Measurements from ENCODE around the gene OR51E1.

The OR51E1 gene, protein sequence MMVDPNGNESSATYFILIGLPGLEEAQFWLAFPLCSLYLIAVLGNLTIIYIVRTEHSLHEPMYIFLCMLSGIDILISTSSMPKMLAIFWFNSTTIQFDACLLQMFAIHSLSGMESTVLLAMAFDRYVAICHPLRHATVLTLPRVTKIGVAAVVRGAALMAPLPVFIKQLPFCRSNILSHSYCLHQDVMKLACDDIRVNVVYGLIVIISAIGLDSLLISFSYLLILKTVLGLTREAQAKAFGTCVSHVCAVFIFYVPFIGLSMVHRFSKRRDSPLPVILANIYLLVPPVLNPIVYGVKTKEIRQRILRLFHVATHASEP

DNA sequence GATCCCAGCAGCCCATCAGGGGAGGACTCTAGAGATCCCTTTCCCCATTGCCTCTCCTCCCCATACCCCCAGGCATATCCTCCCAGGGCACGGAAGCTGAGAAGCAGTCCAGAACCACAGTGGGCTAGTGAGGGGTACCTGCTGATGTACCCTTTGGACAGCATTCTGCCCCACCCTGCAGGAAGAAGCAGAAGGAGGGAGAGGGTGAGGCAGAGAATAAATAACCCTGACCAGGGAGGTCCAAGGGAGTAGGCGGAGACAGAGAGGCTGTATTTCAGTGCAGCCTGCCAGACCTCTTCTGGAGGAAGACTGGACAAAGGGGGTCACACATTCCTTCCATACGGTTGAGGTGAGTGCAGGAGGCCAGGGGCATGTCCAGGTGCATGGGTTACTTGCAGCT lies at the start of gene OR51E1:
OR51E1 (plus strand) TSS at position 301 of the 400 bp plus-strand sequence. CDS start 8,545 bp downstream, outside the sequence.
- DNase-seq (ENCODE audit: low read depth in 2 of 2) = no peak

DNA sequence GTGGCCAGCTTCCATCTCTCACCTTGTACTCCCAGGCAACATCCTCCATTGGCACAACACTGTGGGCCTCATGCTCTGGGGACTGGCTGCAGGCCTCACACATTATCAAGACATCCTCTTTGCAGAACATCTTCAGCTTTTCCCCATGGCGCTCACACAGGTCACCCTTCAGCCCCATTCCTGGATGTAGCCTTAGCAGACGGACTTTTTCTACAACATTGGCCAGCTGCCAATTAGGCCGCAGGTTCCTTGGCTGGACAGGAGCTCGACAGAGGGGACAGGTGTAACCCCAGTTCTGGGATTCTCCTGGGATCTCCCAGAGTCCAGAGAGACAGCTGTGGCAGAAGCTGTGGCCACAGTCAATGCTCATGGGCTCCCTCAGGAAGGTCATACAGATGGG lies 38.7 kb upstream of the OR51E1 start:
- DNase-seq (ENCODE audit: low read depth in 2 of 2) = no peak

DNA sequence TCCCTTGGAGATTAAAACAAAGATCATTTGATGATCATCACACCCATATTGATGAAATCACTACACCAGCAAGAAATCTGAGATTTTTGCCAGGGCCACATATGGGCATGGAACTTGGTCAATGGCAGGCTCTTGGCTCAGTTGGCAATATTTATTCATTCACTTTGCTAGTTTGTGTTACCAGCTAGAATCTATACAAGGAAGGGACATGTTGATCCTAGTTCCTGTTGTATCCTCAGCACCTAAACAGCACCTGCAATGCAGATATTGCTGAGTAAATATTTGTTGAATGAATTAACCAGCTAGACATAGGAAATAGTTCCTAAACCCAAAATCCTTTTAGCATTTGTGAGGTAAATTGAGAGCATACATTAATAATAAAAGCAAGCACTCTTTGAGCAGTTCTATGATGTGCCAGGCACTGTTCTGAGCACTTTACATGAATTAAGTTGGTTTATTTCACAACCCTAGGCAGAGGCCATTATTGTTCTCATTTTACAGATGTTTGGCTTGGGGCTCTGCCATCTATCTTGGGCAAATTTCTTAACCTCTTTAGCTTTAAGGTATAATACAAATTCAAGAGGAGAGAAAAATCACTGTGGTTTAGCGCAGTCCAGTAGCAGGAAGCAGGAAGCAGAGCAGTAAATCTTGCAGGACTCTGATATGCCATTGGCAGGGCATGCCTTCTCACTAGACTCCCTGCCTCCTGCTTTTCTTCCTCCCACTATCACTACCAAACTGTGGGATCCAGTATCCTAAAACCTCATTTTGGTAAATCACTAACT lies 37.4 kb upstream of the OR51E1 start:
- no peak for DNase-seq (ENCODE audit: low read depth in 2 of 2)

DNA sequence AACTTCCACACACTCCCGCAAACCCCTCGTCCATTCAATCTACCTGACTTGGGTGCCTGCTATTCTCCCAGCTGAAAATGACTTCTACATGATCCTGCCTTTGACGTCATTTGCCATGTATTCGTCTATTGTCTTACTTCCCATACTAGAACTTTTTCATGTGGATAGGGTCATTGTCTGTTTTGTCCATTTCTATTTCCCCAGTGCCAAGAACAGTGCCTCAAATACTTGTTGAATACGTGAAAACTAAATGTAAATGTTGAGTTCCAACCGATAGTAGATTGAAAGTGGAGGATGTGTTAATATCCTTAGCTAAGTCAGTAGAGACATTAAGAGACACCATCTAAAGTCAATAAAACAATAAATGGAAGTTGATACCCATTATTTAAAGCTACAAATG lies 36.7 kb upstream of the OR51E1 start:
- DNase-seq (ENCODE audit: low read depth in 2 of 2) = no peak

DNA sequence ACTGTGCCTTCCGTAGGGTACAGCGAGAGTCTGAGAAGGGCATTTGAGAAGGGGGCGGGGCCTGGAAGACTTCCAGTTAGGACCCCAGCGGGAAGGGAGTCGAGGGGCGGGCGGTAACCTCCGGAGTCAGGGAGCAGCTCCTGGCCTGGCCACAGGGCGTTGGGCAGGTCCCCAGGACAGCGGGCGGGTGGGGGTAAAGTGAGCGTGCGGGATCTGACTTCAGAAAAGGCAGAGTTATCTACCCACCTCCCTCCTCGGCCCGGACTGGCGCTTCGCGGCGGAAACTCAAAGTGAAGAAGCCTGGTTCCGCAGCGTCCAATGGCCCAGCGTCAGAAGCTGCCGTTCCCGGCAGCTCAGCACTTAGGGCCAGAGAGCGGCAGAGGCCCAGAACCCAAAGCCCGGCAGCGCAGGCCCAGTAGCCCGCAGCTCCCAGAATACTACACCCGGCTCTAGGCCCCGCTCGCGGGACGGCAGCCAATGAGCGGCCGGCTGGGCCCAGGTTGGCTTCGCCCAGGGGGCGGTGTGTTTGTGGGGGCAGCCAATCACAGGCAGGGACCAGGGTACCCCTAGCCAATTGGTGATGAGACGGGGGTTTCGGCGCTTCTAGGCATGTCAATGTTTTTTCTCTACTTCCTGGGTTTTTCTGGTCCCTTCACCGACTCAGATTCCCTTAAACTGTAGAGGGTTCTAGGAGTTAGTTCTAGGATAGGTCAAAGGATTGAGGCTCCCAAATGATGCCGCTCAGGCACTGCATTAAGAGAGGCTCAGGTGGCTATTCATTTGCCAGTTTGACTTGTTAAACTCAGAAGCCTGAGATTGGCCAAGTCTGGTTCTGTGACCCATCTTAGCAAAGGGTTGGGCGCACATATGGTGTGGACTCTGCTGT lies 35.8 kb upstream of the OR51E1 start, which contains the start of gene TRIM68:
TRIM68 (minus strand) TSS at position 451 of the 886 bp plus-strand sequence. CDS start 2,727 bp downstream, outside the sequence.
- peak; percentile 92 to 94 for DNase-seq (ENCODE audit: low read depth in 2 of 2)

DNA sequence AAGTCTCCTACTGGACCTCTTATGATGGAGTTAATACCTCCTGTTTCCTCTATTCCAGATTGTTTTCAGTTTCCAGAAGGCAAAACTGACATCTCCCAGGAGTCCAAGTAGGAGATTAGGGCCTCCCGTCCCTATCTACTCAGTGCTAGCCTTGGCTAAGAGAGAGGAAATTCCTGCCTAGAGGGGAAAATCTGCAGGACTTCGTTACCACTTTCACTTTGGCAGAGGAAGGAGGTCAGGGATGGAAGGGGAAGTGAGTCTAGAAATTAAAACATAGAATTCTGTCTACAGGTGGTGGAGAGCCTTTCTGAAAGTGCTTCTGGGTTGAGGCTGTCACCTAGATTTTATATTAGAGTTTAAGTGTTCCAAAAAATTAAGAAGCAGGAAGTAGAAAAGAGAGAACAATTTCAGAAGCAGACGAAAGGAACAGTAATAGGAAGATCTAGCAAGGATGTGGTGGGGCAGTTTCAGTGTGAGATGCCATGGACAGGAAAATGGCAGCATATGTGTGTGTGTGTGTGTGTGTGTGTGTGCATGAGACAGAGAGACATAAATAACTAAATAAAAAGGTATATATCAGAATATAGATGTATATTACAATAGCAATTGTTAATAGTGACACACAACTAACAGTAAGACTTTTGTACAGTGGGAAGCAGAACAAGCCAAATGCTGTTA lies 33.4 kb upstream of the OR51E1 start:
- DNase-seq (ENCODE audit: low read depth in 2 of 2) = no peak

DNA sequence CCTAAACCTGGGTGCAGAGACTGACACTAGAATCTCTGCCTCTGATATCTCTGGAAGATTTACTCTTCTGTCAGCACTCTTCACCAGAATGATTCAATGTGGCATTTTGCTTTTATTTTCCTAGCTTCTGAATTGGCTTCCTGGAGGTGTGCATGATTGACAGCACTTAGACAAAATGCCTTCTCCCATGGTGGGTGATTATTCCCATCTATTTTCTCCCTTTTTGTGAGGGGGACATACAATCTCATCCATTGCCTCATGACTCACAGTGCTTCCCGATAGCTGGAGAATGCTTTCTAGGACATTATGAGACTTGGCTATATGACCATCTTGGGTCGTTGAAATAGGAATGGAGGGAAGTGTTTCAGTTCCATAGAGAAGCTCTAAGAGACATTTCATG lies 31.8 kb upstream of the OR51E1 start:
- DNase-seq (ENCODE audit: low read depth in 2 of 2) = no peak

DNA sequence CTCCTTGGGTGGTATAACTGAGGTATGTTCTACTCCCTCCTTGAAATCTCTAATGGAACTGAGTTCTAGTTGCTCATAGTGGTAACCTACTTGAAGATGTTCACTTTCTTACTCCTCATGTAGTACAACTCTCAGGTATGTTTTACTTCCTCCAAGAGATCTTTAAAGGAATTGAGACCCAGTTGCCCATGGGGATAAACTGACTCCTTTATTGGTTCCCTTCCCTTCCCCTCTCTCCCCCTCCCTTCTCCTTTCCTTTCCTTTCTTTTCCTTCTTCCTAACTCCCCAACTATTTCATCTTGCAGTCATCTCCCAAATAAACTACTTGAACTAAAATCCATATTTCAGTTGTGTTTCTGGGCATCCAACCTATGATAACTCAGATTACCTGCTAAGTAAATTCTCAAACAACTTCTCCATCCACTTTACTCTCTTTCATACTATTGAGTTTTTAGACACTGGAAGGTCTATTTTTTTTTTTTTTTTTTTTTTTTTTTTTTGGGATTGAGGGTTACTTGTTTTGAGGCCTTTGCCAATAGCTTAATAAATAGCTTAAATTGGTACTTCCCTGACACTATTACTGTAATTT lies 27.8 kb upstream of the OR51E1 start:
- no peak for DNase-seq (ENCODE audit: low read depth in 2 of 2)

DNA sequence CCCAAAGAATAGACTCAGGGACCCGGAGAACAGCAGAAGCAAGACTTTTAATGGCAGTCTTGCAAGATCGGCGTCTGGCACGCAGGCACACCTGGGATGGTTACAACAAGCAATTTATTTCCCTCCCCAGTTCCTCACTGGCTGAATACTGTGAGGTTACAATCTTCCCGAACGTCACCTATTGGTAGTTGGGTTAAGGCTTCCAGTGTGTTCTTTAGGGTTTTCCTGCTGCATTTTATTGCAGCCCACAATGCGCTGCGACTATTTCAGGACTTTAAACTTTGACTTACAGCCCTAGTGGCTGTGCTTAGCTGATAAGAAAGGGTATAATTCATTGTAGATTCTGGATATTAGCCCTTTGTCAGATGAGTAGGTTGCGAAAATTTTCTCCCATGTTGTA lies 24.3 kb upstream of the OR51E1 start:
- DNase-seq (ENCODE audit: low read depth in 2 of 2) = no peak

DNA sequence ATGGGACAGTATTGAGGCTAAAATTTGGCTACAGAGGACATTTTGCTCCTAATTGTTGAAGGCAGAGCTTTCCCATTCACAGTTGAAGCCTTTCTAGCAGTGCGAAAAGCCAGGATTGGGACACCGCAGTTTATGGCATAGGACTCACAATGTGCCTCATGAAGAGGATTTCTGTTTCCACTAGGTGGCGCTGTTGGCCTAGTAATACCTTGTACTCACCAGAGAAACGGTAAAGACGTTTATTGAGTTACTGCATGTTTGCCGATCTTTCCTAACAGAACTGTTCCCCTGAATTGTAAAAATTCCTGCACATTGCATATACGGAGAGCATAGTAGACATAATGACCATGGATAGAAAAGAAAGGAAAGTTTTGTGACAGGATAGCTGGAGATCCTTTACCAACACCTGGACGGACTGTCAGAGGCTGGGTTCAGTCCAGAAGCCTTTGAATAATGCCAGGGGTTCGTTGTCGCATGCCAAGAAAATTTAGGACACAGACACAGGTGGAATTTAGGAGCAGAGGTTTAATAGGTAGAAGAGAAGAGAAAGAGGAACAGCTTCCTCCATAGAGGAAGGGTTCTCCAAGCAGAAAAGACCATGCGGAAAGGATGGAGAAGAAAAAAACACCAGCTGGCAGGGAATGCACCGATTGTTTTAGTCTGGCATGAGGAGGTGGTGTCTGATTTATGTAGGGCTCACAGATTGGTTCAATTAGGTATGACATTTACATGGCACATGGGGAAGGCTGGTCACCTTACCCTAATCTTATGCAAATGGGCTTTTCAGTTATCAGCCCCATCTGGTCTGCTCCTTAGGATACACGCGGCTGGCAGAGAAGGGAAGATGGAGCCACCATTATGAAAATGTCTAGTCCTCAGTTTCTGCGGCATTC lies 17.3 kb upstream of the OR51E1 start:
- peak; percentile 30 to 32 for DNase-seq (ENCODE audit: low read depth in 2 of 2)

DNA sequence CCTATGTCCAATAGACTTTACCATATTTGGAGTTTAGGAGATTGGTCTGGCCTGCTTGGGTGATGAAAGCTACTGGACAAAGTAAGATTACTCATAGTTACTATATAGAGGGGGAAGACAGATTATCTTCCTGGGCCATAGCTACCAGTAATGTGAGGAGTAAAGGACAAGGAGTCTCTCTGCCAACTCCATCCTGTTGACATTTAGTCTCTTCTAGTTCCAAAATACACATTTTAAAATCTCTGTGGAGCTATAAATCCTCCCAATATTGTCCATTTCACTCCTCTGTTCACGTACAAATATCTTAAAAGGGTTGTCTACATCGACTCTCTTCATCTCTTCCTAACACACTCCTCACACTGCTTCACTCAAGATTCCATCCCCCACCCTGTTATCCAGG lies 7.6 kb upstream of the OR51E1 start:
- DNase-seq (ENCODE audit: low read depth in 2 of 2) = no peak

DNA sequence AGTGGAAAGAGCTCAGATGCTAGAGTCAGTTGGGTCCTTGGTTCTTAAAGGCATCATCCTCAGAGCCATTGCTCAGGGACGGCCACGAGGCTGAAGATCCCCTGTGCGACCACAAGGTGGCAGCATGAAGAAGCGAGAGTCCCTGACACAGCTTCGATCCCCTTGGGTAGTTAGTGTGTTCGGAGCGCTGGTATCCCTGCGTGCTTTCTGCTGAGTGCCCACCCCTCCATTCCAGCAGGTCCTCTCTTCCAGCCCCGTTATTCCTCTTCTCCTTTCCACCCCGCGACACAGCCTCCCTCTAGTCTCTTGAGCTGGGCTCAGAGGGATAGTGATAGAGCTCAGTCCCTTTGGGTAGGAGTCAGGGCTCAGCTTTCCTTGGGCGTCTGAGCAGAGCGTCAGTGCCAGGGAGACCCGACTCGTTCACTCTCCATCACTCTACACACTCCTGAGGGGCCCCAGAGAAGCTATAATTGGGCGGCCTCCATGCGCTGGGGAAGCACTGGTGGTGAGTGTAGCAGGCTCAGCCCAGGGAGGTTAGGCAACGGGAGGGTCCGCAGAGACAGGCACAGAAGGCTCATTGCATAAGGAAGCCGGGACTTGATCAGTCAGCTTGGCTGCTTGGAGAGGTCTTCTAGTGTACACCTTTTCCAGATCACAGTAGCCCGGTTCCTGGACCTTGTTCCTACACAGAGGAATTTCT lies 6.7 kb upstream of the OR51E1 start, which contains the start of gene OR51D1:
OR51D1 (plus strand) TSS at position 516 of the 700 bp plus-strand sequence. CDS start 2,314 bp downstream, outside the sequence.
- DNase-seq (ENCODE audit: low read depth in 2 of 2) = peak; percentile 20 to 26

DNA sequence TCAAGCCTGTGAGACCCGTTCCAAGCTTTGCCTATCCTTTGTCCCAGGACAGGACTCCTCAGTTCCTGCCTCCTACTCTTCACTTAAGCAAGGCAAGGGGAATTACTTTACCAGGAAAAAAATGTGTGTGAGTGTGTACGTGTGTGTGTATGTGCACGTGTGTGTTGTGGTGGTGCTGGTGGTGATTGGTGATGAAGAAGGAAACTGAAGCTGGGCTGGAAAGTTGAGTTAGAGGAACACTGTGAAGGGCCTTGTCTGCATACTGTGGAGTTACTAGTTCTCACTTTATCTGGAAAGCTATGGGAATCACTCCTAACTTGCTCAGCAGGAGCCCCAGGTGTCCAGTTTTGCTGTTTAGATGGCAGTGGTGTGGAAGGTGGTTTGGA lies 6.1 kb upstream of the OR51E1 start:
- DNase-seq (ENCODE audit: low read depth in 2 of 2) = no peak

DNA sequence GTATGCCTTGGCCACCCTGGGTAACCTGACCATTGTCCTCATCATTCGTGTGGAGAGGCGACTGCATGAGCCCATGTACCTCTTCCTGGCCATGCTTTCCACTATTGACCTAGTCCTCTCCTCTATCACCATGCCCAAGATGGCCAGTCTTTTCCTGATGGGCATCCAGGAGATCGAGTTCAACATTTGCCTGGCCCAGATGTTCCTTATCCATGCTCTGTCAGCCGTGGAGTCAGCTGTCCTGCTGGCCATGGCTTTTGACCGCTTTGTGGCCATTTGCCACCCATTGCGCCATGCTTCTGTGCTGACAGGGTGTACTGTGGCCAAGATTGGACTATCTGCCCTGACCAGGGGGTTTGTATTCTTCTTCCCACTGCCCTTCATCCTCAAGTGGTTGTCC lies 3.9 kb upstream of the OR51E1 start:
- DNase-seq (ENCODE audit: low read depth in 2 of 2) = no peak

DNA sequence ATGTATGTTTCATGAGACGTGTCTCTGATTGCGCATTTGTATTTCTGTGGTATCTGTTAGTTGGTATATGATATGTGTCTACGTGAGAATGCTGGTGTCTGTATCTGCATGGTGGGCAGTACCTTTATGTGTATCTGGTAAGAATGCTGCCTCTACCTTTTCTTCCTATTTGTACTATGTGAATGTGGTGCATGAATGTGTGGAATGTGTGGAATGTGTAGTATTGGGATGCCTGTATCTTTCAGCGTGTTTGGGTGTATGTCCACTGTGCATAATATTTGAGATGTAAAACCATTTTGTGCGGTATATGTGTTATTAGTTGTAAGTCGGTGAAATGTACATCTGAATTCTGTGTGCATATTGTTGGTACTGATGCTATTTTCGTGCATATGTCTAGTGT lies 2.3 kb upstream of the OR51E1 start:
- DNase-seq (ENCODE audit: low read depth in 2 of 2) = no peak

DNA sequence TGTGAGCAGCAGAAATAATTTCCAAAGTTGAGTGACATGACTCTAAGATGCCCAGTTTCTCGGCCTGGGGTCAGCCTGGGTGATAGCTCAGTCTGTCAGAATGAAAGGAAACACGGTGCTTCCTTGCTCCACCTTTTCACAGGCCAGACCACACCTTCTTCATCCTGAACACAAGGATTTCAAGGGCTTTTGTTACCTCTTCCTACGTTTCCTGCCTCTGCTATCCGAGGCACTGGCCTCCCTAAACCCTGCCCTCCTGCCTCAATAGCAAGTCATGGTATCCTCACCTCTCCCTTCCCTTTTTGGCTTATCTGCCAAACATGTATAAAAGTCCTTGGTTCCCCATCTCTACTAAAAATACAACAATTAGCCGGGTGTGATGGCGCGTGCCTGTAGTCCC lies 1.7 kb upstream of the OR51E1 start:
- DNase-seq (ENCODE audit: low read depth in 2 of 2) = no peak

DNA sequence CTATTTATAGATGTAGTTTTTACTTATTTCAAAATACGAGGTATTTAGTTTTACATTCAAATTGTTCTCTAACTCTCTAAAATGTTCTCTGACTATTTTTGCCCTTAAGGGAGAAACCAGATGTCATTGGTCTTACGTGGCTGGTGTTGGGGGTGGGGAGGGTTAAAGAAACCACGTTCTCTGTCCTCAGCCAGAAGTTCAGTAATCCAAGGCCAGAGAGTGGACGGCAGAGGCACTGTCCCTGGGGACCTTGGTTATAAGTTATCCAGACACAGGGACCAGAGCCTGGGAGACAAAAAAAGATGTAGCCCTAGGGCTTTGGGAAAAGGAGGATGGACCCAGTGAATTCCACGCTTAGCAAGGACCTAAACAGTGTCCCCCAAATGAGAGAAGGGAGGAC lies 706 bp upstream of the OR51E1 start:
- DNase-seq (ENCODE audit: low read depth in 2 of 2) = no peak

DNA sequence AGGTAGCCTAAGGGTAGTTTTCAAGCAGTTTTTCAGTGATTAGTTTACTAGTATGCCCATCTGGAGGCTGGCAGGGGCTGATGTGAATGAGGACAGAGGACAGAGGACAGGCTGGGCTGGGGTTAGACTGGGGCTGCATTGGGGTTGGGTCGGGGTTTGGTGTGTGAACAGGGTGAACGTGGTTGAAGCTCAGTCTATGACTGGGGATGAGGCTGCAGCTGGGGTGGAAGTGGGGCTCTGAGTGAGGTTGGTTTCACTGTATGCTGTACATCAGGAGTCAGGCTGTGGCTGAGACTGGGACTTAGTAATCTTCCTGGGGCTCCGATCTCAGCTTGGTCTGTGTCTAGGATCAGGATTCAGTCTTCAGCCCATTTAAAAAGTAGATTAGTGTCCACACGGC lies 451 bp downstream of the OR51E1 start:
- DNase-seq (ENCODE audit: low read depth in 2 of 2) = no peak

DNA sequence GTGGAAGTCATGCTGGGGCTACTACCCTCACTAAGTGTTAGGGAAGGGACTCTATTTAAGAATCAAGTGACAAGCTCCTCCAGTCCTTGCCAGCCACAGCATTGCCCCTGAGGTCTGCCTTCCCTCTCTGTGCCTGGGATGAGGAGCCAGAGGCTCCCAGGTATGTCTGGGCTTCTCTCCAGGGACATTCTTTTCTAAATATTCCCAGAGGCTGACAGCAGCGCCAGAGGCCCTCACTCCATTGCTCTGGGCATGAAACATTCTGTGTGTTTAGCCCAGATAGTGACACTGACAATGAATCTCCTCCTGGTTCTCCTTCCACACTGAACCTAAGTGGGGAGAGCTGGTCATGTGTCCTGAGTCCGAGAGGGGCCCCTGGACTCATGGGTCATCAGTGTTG lies 2.2 kb downstream of the OR51E1 start:
- no peak for DNase-seq (ENCODE audit: low read depth in 2 of 2)

Data from fibroblast of skin of left quadriceps (primary cell).